Middle frontal gyrus (tissue), 1 donor: ENCODE measurements around the gene POP4.

Source experiments
- DNase-seq: peaks from one replicate; pipeline ENCODE4 v3.0.0-alpha.2; 2015; ENCODE audit warnings: low spot score; ENCODE audit errors: extremely low spot score

POP4 gene

GRCh38 chr19:29576761-29577648 lies 29.1 kb upstream of the POP4 start:
- DNase-seq: no peak

DNA sequence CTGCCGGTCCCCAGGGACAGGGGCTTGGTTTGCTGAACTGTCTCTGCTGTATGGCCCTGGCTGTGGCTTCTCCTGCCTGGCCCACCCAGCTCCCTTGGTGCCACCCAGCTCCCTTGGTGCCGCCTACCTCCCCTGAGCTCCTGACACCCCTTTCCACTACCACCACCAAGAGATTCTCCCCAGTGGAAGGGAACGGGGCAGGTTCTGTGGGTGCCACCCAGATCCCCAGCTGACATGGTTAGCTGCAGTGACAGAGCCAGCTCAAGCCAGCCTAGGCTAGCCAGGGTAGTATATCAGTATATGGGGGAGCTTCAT lies 28.5 kb upstream of the POP4 start:
- DNase-seq: no peak

DNA sequence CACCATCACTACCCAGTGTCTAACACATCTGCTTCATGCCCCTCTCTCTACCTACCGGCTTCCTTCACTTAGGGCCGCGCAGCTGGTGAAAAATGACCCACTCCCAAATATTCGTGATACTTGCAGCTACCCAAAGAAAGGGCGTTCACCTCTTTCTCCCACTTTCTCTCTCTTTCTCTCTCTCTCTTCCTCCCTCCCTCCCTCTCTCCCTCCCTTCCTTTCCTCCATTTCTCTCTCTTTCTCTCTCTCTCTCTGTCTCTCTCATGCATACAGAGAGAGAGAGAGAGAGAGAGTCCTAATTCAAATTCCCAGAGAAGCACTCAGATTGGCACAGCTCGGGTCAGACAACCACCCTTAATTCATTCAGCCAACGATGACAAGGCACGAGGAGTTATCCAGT lies 27.7 kb upstream of the POP4 start:
- no peak for DNase-seq

- DNase-seq: no peak
Measured at GRCh38 chr19:29579308-29579910, 26.7 kb upstream of the POP4 start.

- no peak for DNase-seq
Measured at GRCh38 chr19:29581398-29581797, 24.7 kb upstream of the POP4 start.

- DNase-seq: no peak
Measured at GRCh38 chr19:29583196-29583999, 22.7 kb upstream of the POP4 start.

DNA sequence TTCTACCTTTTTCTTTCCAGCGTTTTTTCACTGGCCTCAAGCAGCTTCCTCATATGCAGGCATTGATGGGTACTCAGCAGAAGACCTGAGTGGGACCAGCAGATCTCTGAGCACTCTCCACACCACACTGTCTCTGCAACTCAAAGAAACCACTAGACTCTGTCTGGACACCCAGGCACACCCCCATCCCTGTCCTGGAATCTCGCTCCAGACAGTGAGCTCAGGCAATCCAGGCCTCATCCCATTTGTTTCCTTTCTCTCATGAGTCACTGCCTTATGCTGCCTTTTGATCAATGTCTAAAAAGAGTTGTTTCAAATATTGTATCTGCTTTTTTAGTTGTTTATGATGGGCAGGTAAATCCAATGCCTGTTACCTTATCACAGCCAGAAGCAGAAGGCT lies 19.7 kb upstream of the POP4 start:
- DNase-seq: no peak

DNA sequence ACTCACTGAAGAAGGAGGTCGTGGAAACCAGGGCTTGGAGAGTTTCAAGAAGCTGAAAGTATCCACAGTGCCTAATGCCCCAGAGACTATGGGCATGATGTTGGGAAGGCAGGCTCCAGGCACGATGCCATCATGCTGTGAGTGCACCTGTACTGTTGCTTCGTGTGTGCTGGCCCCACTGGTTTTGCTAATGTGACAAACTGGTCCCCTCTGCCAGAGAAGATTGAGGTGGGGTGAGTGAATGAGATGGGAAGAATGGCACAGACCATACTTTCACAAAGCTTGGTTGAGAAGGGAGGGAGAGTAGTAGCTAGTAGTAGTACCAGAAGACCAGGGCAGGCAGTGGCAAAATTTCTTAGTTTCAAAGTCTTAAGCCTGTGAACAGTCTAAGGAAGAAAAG lies 19.0 kb upstream of the POP4 start:
- no peak for DNase-seq

GRCh38 chr19:29587518-29587986 lies 18.5 kb upstream of the POP4 start:
- DNase-seq: no peak

DNA sequence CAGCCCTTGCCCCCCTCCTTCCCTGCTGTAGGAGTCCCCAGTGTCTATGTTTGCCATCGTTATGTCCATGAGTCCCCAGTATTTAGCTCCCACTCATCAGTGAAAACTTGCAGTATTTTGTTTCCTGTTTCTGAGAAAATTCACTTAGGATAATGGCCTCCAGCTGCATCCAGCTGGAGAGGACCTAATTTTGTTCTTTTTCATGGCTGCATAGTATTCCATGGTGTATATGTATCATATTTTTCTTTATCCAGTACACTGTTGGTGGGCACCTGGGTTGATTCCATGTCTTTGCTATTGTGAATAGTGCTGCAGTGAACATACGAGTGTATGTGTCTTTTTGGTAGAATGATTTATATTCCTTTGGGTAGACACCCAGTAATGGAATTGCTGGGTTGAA lies 18.0 kb upstream of the POP4 start:
- no peak for DNase-seq

GRCh38 chr19:29590278-29590677 lies 15.8 kb upstream of the POP4 start:
- no peak for DNase-seq

GRCh38 chr19:29591670-29592069 lies 14.4 kb upstream of the POP4 start:
- DNase-seq: no peak

GRCh38 chr19:29593869-29594268 lies 12.2 kb upstream of the POP4 start:
- DNase-seq: no peak

DNA sequence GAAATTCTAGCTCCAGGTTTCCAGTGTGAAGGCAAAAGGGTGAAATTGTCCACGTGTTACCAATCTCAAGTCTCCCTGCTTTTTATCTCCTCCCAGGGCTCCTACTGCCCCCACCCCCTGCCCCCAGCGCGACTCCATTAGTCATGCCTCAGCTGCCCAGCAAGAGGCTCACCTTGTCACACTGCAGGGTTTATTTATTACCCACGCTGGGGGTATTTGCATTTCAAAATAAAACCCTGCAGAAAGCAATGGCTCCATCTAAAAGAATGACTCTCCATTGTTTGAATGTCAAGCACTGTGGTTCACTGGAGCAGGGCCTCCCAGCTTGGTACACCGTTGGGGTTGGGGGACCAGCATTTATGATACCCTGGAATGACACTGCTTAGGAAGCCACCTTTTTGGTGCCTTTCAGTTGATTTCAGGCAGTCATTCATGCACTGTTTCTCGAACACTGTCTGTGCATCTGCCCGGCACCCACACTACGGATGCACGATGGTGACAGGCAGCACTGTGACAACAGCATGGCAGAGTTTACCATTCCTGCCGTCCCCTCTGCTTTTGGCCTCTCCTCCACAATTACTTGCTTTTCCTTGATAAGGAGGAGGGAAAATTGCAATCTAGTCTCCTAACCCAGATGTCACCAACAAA lies 9.9 kb upstream of the POP4 start:
- no peak for DNase-seq

GRCh38 chr19:29596885-29597525 lies 9.1 kb upstream of the POP4 start:
- DNase-seq: peak; percentile 13

DNA sequence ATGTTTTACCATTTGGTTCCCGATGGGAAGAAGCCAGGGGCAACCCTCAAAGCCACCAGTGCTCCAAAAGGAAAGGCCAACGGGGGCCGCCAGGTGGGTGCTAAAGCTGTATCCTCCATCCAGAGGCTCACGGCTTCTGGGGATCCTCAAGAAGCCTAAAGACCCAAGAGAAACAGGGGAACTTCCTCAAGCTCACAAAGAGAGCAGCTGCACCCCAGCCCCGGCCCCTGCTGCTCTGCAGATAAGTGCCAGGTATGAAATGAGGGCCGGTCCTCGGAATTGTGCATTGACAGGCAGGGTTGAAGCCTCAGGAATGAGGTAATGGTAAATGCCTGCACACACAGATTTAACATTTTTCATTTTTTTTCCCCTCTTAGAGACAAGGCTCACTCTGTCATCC lies 8.0 kb upstream of the POP4 start:
- DNase-seq: no peak

DNA sequence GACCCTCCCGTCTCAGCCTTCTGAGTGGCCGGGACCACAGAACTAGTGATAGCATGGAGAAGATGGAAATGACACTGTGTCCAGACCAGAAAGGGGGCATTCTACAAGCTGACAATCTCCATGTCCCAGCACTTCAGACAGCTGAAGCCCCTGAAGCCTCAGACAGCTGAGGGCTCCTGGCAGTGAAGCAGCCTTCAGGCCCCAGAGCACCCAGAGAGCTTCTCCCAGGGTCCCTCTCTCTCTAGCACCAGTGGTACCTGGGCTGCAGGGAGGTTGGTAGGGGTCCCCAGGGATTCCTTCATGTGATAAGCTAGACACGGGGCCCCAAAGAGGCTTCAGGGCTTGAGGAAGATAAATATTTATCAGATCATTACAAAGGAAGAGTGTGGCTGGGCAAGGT lies 7.6 kb upstream of the POP4 start:
- DNase-seq: no peak

DNA sequence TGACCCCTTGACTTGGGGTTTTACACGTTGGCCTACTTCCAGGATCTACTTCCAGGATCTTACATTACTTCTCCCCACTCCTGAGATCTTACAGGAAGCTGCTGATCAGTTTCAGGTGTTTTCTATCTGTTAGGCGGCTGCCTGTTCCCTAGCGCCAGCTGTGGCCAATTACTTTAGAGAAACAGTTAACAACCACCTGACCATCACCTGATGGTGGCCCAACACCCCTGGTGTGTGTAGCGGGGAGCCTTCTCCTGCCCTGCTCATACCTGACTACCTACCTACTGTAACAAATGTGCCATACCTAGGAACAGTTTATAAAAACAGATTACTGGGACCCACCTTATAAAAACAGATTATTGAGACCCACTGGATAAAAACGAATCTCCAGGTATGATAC lies 2.8 kb upstream of the POP4 start:
- no peak for DNase-seq

DNA sequence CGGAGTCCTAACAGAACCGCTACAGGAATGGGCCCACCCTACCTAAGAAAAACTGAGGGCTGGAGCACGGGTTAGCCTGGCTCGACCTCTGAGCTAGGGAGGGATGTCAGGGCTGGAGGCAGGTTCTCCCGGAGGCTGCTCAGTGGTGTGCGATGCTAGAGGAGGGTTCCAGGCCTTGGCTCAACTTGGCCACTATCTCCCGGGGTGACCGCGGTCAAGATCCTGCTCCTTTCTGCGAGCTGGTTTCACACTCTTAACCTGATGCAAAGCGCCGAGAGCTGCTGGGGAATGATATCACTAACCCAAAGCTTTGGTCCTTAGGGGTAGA lies 301 bp downstream of the POP4 start:
- no peak for DNase-seq

DNA sequence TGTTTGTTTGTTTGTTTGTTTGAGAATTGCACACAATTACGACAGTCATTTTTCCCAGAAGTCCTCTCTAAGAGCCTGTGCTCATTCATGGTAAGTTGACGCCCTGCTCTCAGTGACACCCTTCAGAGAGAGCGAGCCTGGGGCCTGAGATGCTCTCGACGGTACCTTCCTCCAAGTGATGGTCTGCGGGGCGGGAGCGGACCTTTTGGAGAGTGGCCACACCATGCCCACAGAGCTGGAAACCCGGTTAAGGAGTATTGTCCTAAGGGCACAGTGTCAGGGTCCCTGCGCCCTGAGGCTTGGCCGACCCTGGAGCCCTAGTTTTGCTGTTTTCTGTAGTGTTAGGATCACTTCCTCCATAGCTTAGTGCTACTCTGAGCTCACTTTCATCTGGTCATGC lies 3.6 kb downstream of the POP4 start:
- no peak for DNase-seq

- no peak for DNase-seq
Measured at GRCh38 chr19:29610213-29610573, 4.1 kb downstream of the POP4 start.
